Astrocyte (in vitro differentiated cells and primary cell): ENCODE measurements around the gene ITPR2. TPM values are rescaled to one million over a fixed set of nuclear protein-coding genes. Genes with fewer than 3 reads are reported as not detected.
A peak's percentile ranks its signal among the peaks of the same experiment; 100 is the strongest.
"Not testable (repeated sequence)": the region's sequence is repeated elsewhere in the genome, so short reads cannot be mapped to it uniquely, and the experiment has no call there.

Experiments
- DNase-seq: peaks from one replicate; pipeline ENCODE4 v3.0.0-alpha.2; 2010; ENCODE audit warnings: low read depth
- FAIRE-seq: peaks from 2 replicates; lab custom pipeline; 2011; peaks lifted over from hg19 to GRCh38; lab: Jason Lieb, UNC
- H2AFZ ChIP-seq: 2 replicates; pipeline ENCODE4 v1.6.0; 2012; ENCODE audit warnings: low read depth, low read length, inconsistent platforms
- H3K27ac ChIP-seq: 2 replicates; pipeline ENCODE4 v1.5.1; 2011; ENCODE audit warnings: low read depth, low read length, inconsistent platforms
- H3K27me3 ChIP-seq: 2 replicates; pipeline ENCODE4 v1.6.0; 2011; ENCODE audit warnings: low read length, inconsistent platforms; ENCODE audit not compliant: insufficient read depth
- H3K36me3 ChIP-seq: 2 replicates; pipeline ENCODE4 v1.5.1; 2011; ENCODE audit warnings: low read length, inconsistent platforms; ENCODE audit not compliant: insufficient read depth
- H3K4me1 ChIP-seq: 2 replicates; pipeline ENCODE4 v1.5.1; 2011; ENCODE audit warnings: low read length, inconsistent platforms; ENCODE audit not compliant: insufficient read depth
- H3K4me2 ChIP-seq: 2 replicates; pipeline ENCODE4 v1.6.0; 2012; ENCODE audit warnings: low read length, inconsistent platforms
- H3K4me3 ChIP-seq: 2 replicates; pipeline ENCODE4 v1.5.1; 2011; ENCODE audit warnings: low read depth, mild to moderate bottlenecking, low read length, inconsistent platforms; ENCODE audit not compliant: insufficient read depth
- H3K79me2 ChIP-seq: 2 replicates; pipeline ENCODE4 v1.6.0; 2012; ENCODE audit warnings: mild to moderate bottlenecking, low read length, inconsistent platforms; ENCODE audit not compliant: insufficient read depth
- H3K9ac ChIP-seq: 2 replicates; pipeline ENCODE4 v1.6.0; 2012; ENCODE audit warnings: mild to moderate bottlenecking, low read length, inconsistent platforms
- H3K9me3 ChIP-seq: 2 replicates; pipeline ENCODE4 v1.5.1; 2012; ENCODE audit warnings: low read depth, mild to moderate bottlenecking, low read length, inconsistent platforms; ENCODE audit not compliant: insufficient read depth
- H4K20me1 ChIP-seq: 2 replicates; pipeline ENCODE4 v1.6.0; 2012; ENCODE audit warnings: low read length, inconsistent platforms; ENCODE audit not compliant: insufficient read depth
- H3K27ac Mint-ChIP-seq: one replicate; pipeline ENCODE4 v1.8.0; 2021; ENCODE audit warnings: mild to moderate bottlenecking, mixed read lengths; ENCODE audit not compliant: unreplicated experiment
- H3K27me3 Mint-ChIP-seq: one replicate; pipeline ENCODE4 v1.8.0; 2021; ENCODE audit warnings: low read depth, mixed read lengths; ENCODE audit not compliant: unreplicated experiment
- H3K36me3 Mint-ChIP-seq: one replicate; pipeline ENCODE4 v1.8.0; 2021; ENCODE audit warnings: low read depth, mixed read lengths; ENCODE audit not compliant: unreplicated experiment
- H3K4me1 Mint-ChIP-seq: one replicate; pipeline ENCODE4 v1.8.0; 2021; ENCODE audit warnings: low read depth, mixed read lengths; ENCODE audit not compliant: unreplicated experiment
- H3K4me3 Mint-ChIP-seq: one replicate; pipeline ENCODE4 v1.8.0; 2021; ENCODE audit warnings: mild to moderate bottlenecking, moderate library complexity, mixed read lengths; ENCODE audit not compliant: unreplicated experiment
- H3K9me3 Mint-ChIP-seq: one replicate; pipeline ENCODE4 v1.8.0; 2021; ENCODE audit warnings: mild to moderate bottlenecking, mixed read lengths; ENCODE audit not compliant: unreplicated experiment
- CTCF ChIP-seq: IDR thresholded peaks from 2 replicates; pipeline ENCODE4 v1.5.1; 2011; ENCODE audit warnings: low read depth, mild to moderate bottlenecking, inconsistent platforms, low read length, moderate library complexity; ENCODE audit not compliant: insufficient read depth
- EZH2 ChIP-seq: IDR thresholded peaks from 2 replicates; pipeline ENCODE4 v1.6.1; 2012; ENCODE audit warnings: mild to moderate bottlenecking, low read length, inconsistent platforms; ENCODE audit not compliant: insufficient read depth
- total RNA-seq: library from RNA; stranded (reverse); gene quantifications from 2 replicates; pipeline ENCODE4 v1.2.1, GENCODE V29; 2021

The ITPR2 gene
- total RNA-seq, 1 donor from 2014 or later, result 24.4 TPM

- H3K36me3 ChIP-seq, result no peaks in the 10 kb centered on the region
- H3K9ac ChIP-seq, result no peak overlapping the region
- H3K27ac Mint-ChIP-seq, result peak overlapping the region; percentile 54
- TF ChIP-seq EZH2, result no peak
- TF ChIP-seq CTCF, result no peak
- H3K27ac ChIP-seq, result peak overlapping the region; percentile 66
- peaks cover 8% of the 10 kb centered on the region for H3K36me3 Mint-ChIP-seq
- peaks cover 4% of the 10 kb centered on the region for H3K9me3 Mint-ChIP-seq
- no peaks in the 10 kb centered on the region for H3K79me2 ChIP-seq
- no peak overlapping the region for H3K4me3 ChIP-seq
- no peak overlapping the region for H3K4me3 Mint-ChIP-seq
- peaks cover 27% of the 10 kb centered on the region for H3K4me1 ChIP-seq
- no peaks in the 10 kb centered on the region for H4K20me1 ChIP-seq
- FAIRE-seq (peak; percentile 92), DNase-seq (peak; percentile 94)
- peak overlapping the region; percentile 40 for H3K4me2 ChIP-seq
- H3K27me3 ChIP-seq, result no peaks in the 10 kb centered on the region
- H2AFZ ChIP-seq, result no peak overlapping the region
- H3K9me3 ChIP-seq, result no peaks in the 10 kb centered on the region
- H3K27me3 Mint-ChIP-seq, result no peaks in the 10 kb centered on the region
- peaks cover 54% of the 10 kb centered on the region for H3K4me1 Mint-ChIP-seq
Observed at GRCh38 chr12:26786865-26787514, 46.0 kb downstream of the ITPR2 start.

GRCh38 chr12:26786491-26786864 is 46.5 kb downstream of the ITPR2 start:
- peaks cover 4% of the 10 kb centered on the region for H3K9me3 Mint-ChIP-seq
- no peak overlapping the region for H2AFZ ChIP-seq
- no peaks in the 10 kb centered on the region for H3K79me2 ChIP-seq
- no peaks in the 10 kb centered on the region for H3K27me3 Mint-ChIP-seq
- FAIRE-seq (no peak), DNase-seq (no peak)
- no peaks in the 10 kb centered on the region for H3K27me3 ChIP-seq
- no peaks in the 10 kb centered on the region for H4K20me1 ChIP-seq
- peaks cover 49% of the 10 kb centered on the region for H3K4me1 Mint-ChIP-seq
- H3K9ac ChIP-seq, result no peak overlapping the region
- TF ChIP-seq EZH2 (no peak), CTCF (no peak)
- peak overlapping the region; percentile 66 for H3K27ac ChIP-seq
- H3K4me3 Mint-ChIP-seq, result no peak overlapping the region
- H3K36me3 Mint-ChIP-seq, result peaks cover 8% of the 10 kb centered on the region
- no peak overlapping the region for H3K4me3 ChIP-seq
- no peaks in the 10 kb centered on the region for H3K9me3 ChIP-seq
- H3K27ac Mint-ChIP-seq, result peak overlapping the region; percentile 54
- no peaks in the 10 kb centered on the region for H3K36me3 ChIP-seq
- peak overlapping the region; percentile 40 for H3K4me2 ChIP-seq
- H3K4me1 ChIP-seq, result peaks cover 25% of the 10 kb centered on the region

GRCh38 chr12:26783816-26784379 is 49.1 kb downstream of the ITPR2 start:
- H3K27ac Mint-ChIP-seq, result peak overlapping the region; percentile 9
- H3K4me1 Mint-ChIP-seq, result peaks cover 27% of the 10 kb centered on the region
- peaks cover 12% of the 10 kb centered on the region for H3K9me3 Mint-ChIP-seq
- H3K9me3 ChIP-seq, DNase-seq, H3K79me2 ChIP-seq, H3K9ac ChIP-seq, H3K27me3 ChIP-seq, H2AFZ ChIP-seq, H3K27ac ChIP-seq, H4K20me1 ChIP-seq, H3K4me2 ChIP-seq, FAIRE-seq, H3K36me3 ChIP-seq, H3K4me3 ChIP-seq, H3K27me3 Mint-ChIP-seq: not testable (repeated sequence)
- H3K36me3 Mint-ChIP-seq, result peaks cover 25% of the 10 kb centered on the region
- peak overlapping the region; percentile 9 for H3K4me3 Mint-ChIP-seq
- peaks cover 20% of the 10 kb centered on the region for H3K4me1 ChIP-seq
